Hepatocyte (in vitro differentiated cells): ENCODE measurements around the gene SCFD2.

Source experiments
- EZH2phosphoT487 ChIP-seq: fragments of 200-600 bp; sonication (generic); IDR thresholded peaks from one replicate; pipeline ENCODE4 v1.6.1; 2018; ENCODE audit warnings: antibody characterized with exemption, mild to moderate bottlenecking, low read depth, moderate library complexity; ENCODE audit not compliant: unreplicated experiment, severe bottlenecking
- TF ChIP-seq, protein P1 (sequence below): fragments of 200-600 bp; sonication (generic); IDR thresholded peaks from 2 replicates; pipeline ENCODE4 v1.5.1; 2016; ENCODE audit warnings: antibody characterized with exemption, mild to moderate bottlenecking; ENCODE audit not compliant: poor library complexity

DNA sequence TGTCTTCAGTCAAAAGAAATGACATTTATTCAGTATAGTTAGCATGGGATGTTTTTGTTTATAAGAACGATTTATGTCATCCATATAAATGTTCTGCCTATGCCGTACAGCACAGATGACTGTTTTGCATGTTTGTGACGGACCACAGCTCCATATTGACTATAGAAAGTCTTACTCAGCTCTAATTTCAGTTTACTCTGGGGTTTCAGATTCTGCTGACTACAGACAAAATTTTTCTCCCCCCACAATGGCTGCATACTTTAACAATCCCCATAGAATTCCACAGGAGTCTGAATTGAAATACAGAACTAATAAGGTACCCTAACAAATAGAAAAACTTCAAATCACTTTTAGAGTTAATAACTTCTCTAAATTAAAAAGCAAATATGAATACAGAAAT, 191.0 kb downstream of the SCFD2 start:
- TF ChIP-seq, protein P1, sequence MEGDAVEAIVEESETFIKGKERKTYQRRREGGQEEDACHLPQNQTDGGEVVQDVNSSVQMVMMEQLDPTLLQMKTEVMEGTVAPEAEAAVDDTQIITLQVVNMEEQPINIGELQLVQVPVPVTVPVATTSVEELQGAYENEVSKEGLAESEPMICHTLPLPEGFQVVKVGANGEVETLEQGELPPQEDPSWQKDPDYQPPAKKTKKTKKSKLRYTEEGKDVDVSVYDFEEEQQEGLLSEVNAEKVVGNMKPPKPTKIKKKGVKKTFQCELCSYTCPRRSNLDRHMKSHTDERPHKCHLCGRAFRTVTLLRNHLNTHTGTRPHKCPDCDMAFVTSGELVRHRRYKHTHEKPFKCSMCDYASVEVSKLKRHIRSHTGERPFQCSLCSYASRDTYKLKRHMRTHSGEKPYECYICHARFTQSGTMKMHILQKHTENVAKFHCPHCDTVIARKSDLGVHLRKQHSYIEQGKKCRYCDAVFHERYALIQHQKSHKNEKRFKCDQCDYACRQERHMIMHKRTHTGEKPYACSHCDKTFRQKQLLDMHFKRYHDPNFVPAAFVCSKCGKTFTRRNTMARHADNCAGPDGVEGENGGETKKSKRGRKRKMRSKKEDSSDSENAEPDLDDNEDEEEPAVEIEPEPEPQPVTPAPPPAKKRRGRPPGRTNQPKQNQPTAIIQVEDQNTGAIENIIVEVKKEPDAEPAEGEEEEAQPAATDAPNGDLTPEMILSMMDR: no peak
- TF ChIP-seq EZH2phosphoT487: no peak
